Endodermal cell (in vitro differentiated cells): ENCODE data around the gene LAMA4. TPM values are rescaled to one million over a fixed set of nuclear protein-coding genes. Genes with fewer than 3 reads are reported as not detected.
A peak's percentile ranks its signal among the peaks of the same experiment; 100 is the strongest.

Experiments
- DNase-seq: peaks from one replicate; pipeline ENCODE4 v3.0.0-alpha.2; 2017
- H3K27ac ChIP-seq: 2 replicates; pipeline ENCODE4 v1.5.1; 2013; ENCODE audit warnings: mild to moderate bottlenecking, low read depth, low read length, moderate library complexity
- H3K27me3 ChIP-seq: 2 replicates; pipeline ENCODE4 v1.6.1; 2013; ENCODE audit warnings: mild to moderate bottlenecking, low read length, moderate library complexity; ENCODE audit not compliant: insufficient read depth, control insufficient read depth, poor library complexity, severe bottlenecking
- H3K36me3 ChIP-seq: 2 replicates; pipeline ENCODE4 v1.7.0; 2013; ENCODE audit warnings: mild to moderate bottlenecking, low read length, moderate library complexity; ENCODE audit not compliant: control insufficient read depth, insufficient read depth
- H3K4me1 ChIP-seq: one replicate; pipeline ENCODE4 v1.7.0; 2013; ENCODE audit warnings: low read length; ENCODE audit not compliant: control insufficient read depth, insufficient read depth
- H3K4me3 ChIP-seq: 2 replicates; pipeline ENCODE4 v1.5.1; 2013; ENCODE audit warnings: mild to moderate bottlenecking, low read length, moderate library complexity
- H3K9ac ChIP-seq: 2 replicates; pipeline ENCODE4 v1.6.1; 2013; ENCODE audit warnings: mild to moderate bottlenecking, low read length, moderate library complexity; ENCODE audit not compliant: poor library complexity, severe bottlenecking; ENCODE audit errors: extremely low read depth
- H3K9me3 ChIP-seq: 2 replicates; pipeline ENCODE4 v1.6.1; 2013; ENCODE audit warnings: mild to moderate bottlenecking, low read length, moderate library complexity; ENCODE audit not compliant: control insufficient read depth
- H3K27ac Mint-ChIP-seq: 2 replicates; pipeline ENCODE4 v1.8.0; 2020; ENCODE audit warnings: mixed read lengths
- H3K27me3 Mint-ChIP-seq: 2 replicates; pipeline ENCODE4 v1.8.0; 2021; ENCODE audit warnings: mild to moderate bottlenecking, mixed read lengths; ENCODE audit not compliant: insufficient read depth
- H3K36me3 Mint-ChIP-seq: 2 replicates; pipeline ENCODE4 v1.8.0; 2020; ENCODE audit warnings: low read depth, mixed read lengths
- H3K4me1 Mint-ChIP-seq: 2 replicates; pipeline ENCODE4 v1.8.0; 2020; ENCODE audit warnings: mixed read lengths
- H3K4me3 Mint-ChIP-seq: 2 replicates; pipeline ENCODE4 v1.8.0; 2020; ENCODE audit warnings: mild to moderate bottlenecking, moderate library complexity, mixed read lengths
- H3K9me3 Mint-ChIP-seq: 2 replicates; pipeline ENCODE4 v1.8.0; 2020; ENCODE audit warnings: mild to moderate bottlenecking, mixed read lengths
- CTCF ChIP-seq: fragments of 200-600 bp; sonication (generic); conservative IDR thresholded peaks from 2 replicates; pipeline ENCODE4 v1.5.0; 2021; ENCODE audit warnings: antibody characterized with exemption, mild to moderate bottlenecking
- WGBS, 2 experiments: methylation state at CpG; one replicate each; pipeline versions ENCODE4 v1.1.5 to v1.1.7; 2013; ENCODE audit warnings: missing lambda C conversion rate in 2 of 2, mixed read lengths in 1 of 2; ENCODE audit not compliant: insufficient coverage in 1 of 2, insufficient read length in 1 of 2; 5-methylcytosine and 5-hydroxymethylcytosine counted together
- total RNA-seq, 2 donors: library from RNA; stranded (reverse); fragmentation: NEBNext Ultra II Directional in 1 of 2; extraction: Animal tissue kit (Norgen Biotek cat#: 25700) in 1 of 2; gene quantifications; 2 replicates in 1 of 2; 3 replicates in 1 of 2; pipeline ENCODE4 v1.2.1, GENCODE V29; 2021

LAMA4 gene
- total RNA-seq, 2 donors from 2014 or later = 0.24 to 3.7 TPM

- H3K27me3 ChIP-seq = no peaks in the 10 kb centered on the region
- H3K9me3 ChIP-seq = no peaks in the 10 kb centered on the region
- Mint-ChIP-seq H3K9me3 (no peaks in the 10 kb centered on the region), H3K4me3 (no peak overlapping the region), H3K4me1 (peaks cover 21% of the 10 kb centered on the region), H3K36me3 (no peaks in the 10 kb centered on the region), H3K27me3 (no peaks in the 10 kb centered on the region), H3K27ac (no peak overlapping the region)
- H3K9ac ChIP-seq = no peak overlapping the region
- H3K27ac ChIP-seq = no peak overlapping the region
- DNase-seq = no peak
- peak overlapping the region; percentile 5 for H3K4me3 ChIP-seq
- peaks cover 25% of the 10 kb centered on the region for H3K4me1 ChIP-seq
- TF ChIP-seq CTCF = no peak
- H3K36me3 ChIP-seq = no peaks in the 10 kb centered on the region
Observed at GRCh38 chr6:112221561-112221960, 32.8 kb downstream of the LAMA4 start.

- H3K4me1 ChIP-seq = peaks cover 31% of the 10 kb centered on the region
- H3K36me3 Mint-ChIP-seq = no peaks in the 10 kb centered on the region
Observed at GRCh38 chr6:112218563-112218962, 35.8 kb downstream of the LAMA4 start.

GRCh38 chr6:112216662-112217551 lies 37.5 kb downstream of the LAMA4 start:
- H3K4me3 Mint-ChIP-seq = no peak overlapping the region
- Histone ChIP-seq H3K4me1 (peaks cover 24% of the 10 kb centered on the region), H3K9me3 (no peaks in the 10 kb centered on the region), H3K36me3 (no peaks in the 10 kb centered on the region), H3K9ac (no peak overlapping the region), H3K27me3 (no peaks in the 10 kb centered on the region), H3K27ac (no peak overlapping the region), H3K4me3 (no peak overlapping the region)
- DNase-seq = no peak
- no peaks in the 10 kb centered on the region for H3K9me3 Mint-ChIP-seq
- H3K27ac Mint-ChIP-seq = no peak overlapping the region
- H3K36me3 Mint-ChIP-seq = no peaks in the 10 kb centered on the region
- WGBS, 2 experiments = 65 to 92% methylated on average over 4 to 5 of the region's 6 CpGs
- no peak for TF ChIP-seq CTCF
- peaks cover 31% of the 10 kb centered on the region for H3K4me1 Mint-ChIP-seq
- H3K27me3 Mint-ChIP-seq = no peaks in the 10 kb centered on the region

More at GRCh38 chr6:112218563-112218962, 35.8 kb downstream of the LAMA4 start:
- H3K27ac ChIP-seq = no peak overlapping the region
- no peak overlapping the region for H3K9ac ChIP-seq
- H3K4me3 ChIP-seq = no peak overlapping the region
- Mint-ChIP-seq H3K9me3 (no peaks in the 10 kb centered on the region), H3K27me3 (no peaks in the 10 kb centered on the region), H3K4me3 (no peak overlapping the region), H3K4me1 (peaks cover 36% of the 10 kb centered on the region), H3K27ac (no peak overlapping the region)
- peak; percentile 52 for DNase-seq
- WGBS, 2 experiments = 85 to 100% methylated on average over 3 to 5 of the region's 5 CpGs
- H3K27me3 ChIP-seq = no peaks in the 10 kb centered on the region
- TF ChIP-seq CTCF = no peak
- no peaks in the 10 kb centered on the region for H3K9me3 ChIP-seq
- H3K36me3 ChIP-seq = no peaks in the 10 kb centered on the region
